GM21360 (cell line): ENCODE results near the gene ZNF606.

Experiments
- ATAC-seq: cut with Tn5 transposase; IDR thresholded peaks from one replicate; pipeline ENCODE4 v1.9.1; 2021; ENCODE audit warnings: mild to moderate bottlenecking, moderate library complexity; ENCODE audit not compliant: unreplicated experiment

ZNF606 gene

DNA sequence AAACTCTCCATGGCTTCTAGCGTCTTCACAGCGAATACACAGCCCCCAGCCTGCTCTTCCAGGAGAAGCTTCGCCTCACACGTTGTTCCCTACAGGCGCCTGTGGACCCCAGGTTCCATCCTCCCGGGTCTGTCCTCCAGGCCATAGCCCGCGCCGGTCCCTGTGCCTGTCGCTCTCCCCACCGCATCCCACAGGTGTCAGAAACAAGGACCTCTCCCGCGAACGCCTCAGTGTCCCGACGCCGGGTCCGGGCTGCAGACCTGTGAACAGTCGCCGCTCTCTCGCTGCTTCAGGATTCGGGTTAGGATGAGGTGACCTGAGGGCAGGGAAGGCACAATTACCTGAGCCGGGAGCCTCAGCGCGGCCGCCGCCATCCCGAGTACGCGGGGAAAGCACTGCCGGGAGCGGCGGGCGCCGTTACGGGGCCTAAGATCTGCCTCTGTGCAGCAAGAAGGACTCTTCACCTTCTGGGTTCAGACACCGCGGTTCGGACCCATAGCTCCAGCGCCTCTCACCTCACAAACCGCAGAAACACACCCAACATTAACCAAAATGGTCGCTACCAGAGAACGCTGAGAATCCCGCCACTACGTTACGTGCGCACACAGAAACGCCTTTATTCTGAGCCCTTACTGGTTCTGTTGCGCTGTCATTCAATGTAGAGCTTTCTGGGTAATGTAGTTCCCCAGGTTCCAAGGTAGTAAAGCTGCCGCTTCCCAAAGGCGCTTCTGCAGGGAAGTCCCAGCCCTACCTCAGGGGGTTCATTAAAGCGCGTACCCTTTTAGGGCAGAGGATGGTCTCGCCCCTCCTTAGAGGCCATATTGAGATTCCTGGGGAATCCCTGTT is 67.6 kb downstream of the ZNF606 start, which contains the start of gene ZNF418:
Gene ZNF418, minus strand, starts transcription at position 583 of the 846 bp plus-strand sequence. CDS start 1,580 bp downstream, outside the sequence.
- ATAC-seq, result peak; percentile 68

GRCh38 chr19:57927587-57927986 is 75.0 kb downstream of the ZNF606 start:
- ATAC-seq, result no peak
